Hepatocyte (in vitro differentiated cells): ENCODE results near the gene TMEM52B. TPM values are rescaled to one million over a fixed set of nuclear protein-coding genes. Genes with fewer than 3 reads are reported as not detected.
"Not testable (repeated sequence)": the region's sequence is repeated elsewhere in the genome, so short reads cannot be mapped to it uniquely, and the experiment has no call there.

ENCODE experiments used
- DNase-seq: peaks from one replicate; pipeline ENCODE4 v3.0.0-alpha.2; 2016; ENCODE audit warnings: low spot score
- H2AFZ ChIP-seq: fragments of 200-600 bp; sonication (generic); 2 replicates; pipeline ENCODE4 v1.6.0; 2016; ENCODE audit warnings: antibody characterized with exemption, mild to moderate bottlenecking
- H3K27ac ChIP-seq: fragments of 200-600 bp; sonication (generic); 2 replicates; pipeline ENCODE4 v1.5.1; 2016; ENCODE audit warnings: mild to moderate bottlenecking
- H3K27me3 ChIP-seq: fragments of 200-600 bp; sonication (generic); 2 replicates; pipeline ENCODE4 v1.6.1; 2016
- H3K36me3 ChIP-seq: fragments of 200-600 bp; sonication (generic); replicated peaks from 2 replicates; pipeline ENCODE4 v1.5.1; 2016; ENCODE audit warnings: low read depth; ENCODE audit not compliant: insufficient read depth
- H3K4me1 ChIP-seq: fragments of 200-600 bp; sonication (generic); 2 replicates; pipeline ENCODE4 v1.5.1; 2016; ENCODE audit warnings: mild to moderate bottlenecking, moderate library complexity; ENCODE audit not compliant: insufficient read depth
- H3K4me2 ChIP-seq: fragments of 200-600 bp; sonication (generic); 2 replicates; pipeline ENCODE4 v1.6.0; 2016
- H3K4me3 ChIP-seq: fragments of 200-600 bp; sonication (generic); 2 replicates; pipeline ENCODE4 v1.5.1; 2016; ENCODE audit warnings: mild to moderate bottlenecking
- H3K79me2 ChIP-seq: fragments of 200-600 bp; sonication (generic); 2 replicates; pipeline ENCODE4 v1.6.0; 2017; ENCODE audit warnings: mild to moderate bottlenecking
- H3K9me2 ChIP-seq: fragments of 200-600 bp; sonication (generic); replicated peaks from 2 replicates; pipeline ENCODE4 v1.6.0; 2017; ENCODE audit warnings: mild to moderate bottlenecking; ENCODE audit not compliant: insufficient read depth
- H3K9me3 ChIP-seq: fragments of 200-600 bp; sonication (generic); 2 replicates; pipeline ENCODE4 v1.5.1; 2016; ENCODE audit warnings: low read depth, mild to moderate bottlenecking
- H4K20me1 ChIP-seq: fragments of 200-600 bp; sonication (generic); 2 replicates; pipeline ENCODE4 v1.6.0; 2016; ENCODE audit warnings: mild to moderate bottlenecking; ENCODE audit not compliant: insufficient read depth, poor library complexity, severe bottlenecking
- CTCF ChIP-seq: fragments of 200-600 bp; sonication (generic); IDR thresholded peaks from 2 replicates; pipeline ENCODE4 v1.5.1; 2016; ENCODE audit warnings: antibody characterized with exemption, mild to moderate bottlenecking; ENCODE audit not compliant: poor library complexity
- EZH2 ChIP-seq: fragments of 200-600 bp; sonication (generic); IDR thresholded peaks from 2 replicates; pipeline ENCODE4 v1.6.1; 2016; ENCODE audit warnings: antibody characterized with exemption, mild to moderate bottlenecking, borderline replicate concordance
- EZH2phosphoT487 ChIP-seq: fragments of 200-600 bp; sonication (generic); IDR thresholded peaks from one replicate; pipeline ENCODE4 v1.6.1; 2018; ENCODE audit warnings: antibody characterized with exemption, mild to moderate bottlenecking, low read depth, moderate library complexity; ENCODE audit not compliant: unreplicated experiment, severe bottlenecking
- WGBS: methylation state at CpG from one replicate; pipeline ENCODE4 v1.1.6; 2016; ENCODE audit warnings: low lambda C conversion rate; ENCODE audit errors: missing lambda C conversion rate; 5-methylcytosine and 5-hydroxymethylcytosine counted together
- polyA plus RNA-seq: library from polyadenylated mRNA; unstranded; fragments of >200 nt; fragmentation: Nextera tagmentation; extraction: Ambion mirVana; gene quantifications from 2 replicates; pipeline ENCODE4 v1.2.1, GENCODE V29; 2016
- total RNA-seq: library from RNA; depleted of rRNA; stranded (reverse); fragments of >200 nt; gene quantifications from 2 replicates; pipeline ENCODE4 v1.2.3, GENCODE V29; 2014

The TMEM52B gene
- total and polyA plus RNA-seq, 2 experiments from 2014 or later, result 0.03 to 1.8 TPM

GRCh38 chr12:10214136-10214894 lies 35.5 kb downstream of the TMEM52B start:
- no peaks in the 10 kb centered on the region for H3K9me2 ChIP-seq
- H3K27ac ChIP-seq, result peak overlapping the region; percentile 96
- 12% methylated on average over 10 of the region's 10 CpGs for WGBS
- H3K4me2 ChIP-seq, result peak overlapping the region; percentile 70
- peak; percentile 46 for DNase-seq
- H3K27me3 ChIP-seq, result no peaks in the 10 kb centered on the region
- no peaks in the 10 kb centered on the region for H3K4me1 ChIP-seq
- TF ChIP-seq EZH2 (no peak), CTCF (no peak), EZH2phosphoT487 (no peak)
- peaks cover 37% of the 10 kb centered on the region for H3K79me2 ChIP-seq
- H3K36me3 ChIP-seq, result no peaks in the 10 kb centered on the region
- peak overlapping the region; percentile 59 for H2AFZ ChIP-seq
- H4K20me1 ChIP-seq, result peaks cover 12% of the 10 kb centered on the region
- peak overlapping the region; percentile 81 for H3K4me3 ChIP-seq
- no peaks in the 10 kb centered on the region for H3K9me3 ChIP-seq

- no peaks in the 10 kb centered on the region for H3K27me3 ChIP-seq
- H3K4me1 ChIP-seq, result no peaks in the 10 kb centered on the region
- DNase-seq, result no peak
- no peaks in the 10 kb centered on the region for H3K9me3 ChIP-seq
- H3K9me2 ChIP-seq, result no peaks in the 10 kb centered on the region
- no peaks in the 10 kb centered on the region for H3K36me3 ChIP-seq
- 62% methylated on average over 3 of the region's 3 CpGs for WGBS
- H3K4me3 ChIP-seq, result peak overlapping the region; percentile 81
- peak overlapping the region; percentile 70 for H3K4me2 ChIP-seq
- no peak overlapping the region for H2AFZ ChIP-seq
- H4K20me1 ChIP-seq, result peaks cover 12% of the 10 kb centered on the region
- peaks cover 37% of the 10 kb centered on the region for H3K79me2 ChIP-seq
- H3K27ac ChIP-seq, result peak overlapping the region; percentile 96
- no peak for TF ChIP-seq CTCF
- TF ChIP-seq EZH2phosphoT487, result no peak
- TF ChIP-seq EZH2, result no peak
Observed at GRCh38 chr12:10214895-10215267, 36.0 kb downstream of the TMEM52B start.

- Histone ChIP-seq H3K27me3 (no peaks in the 10 kb centered on the region), H3K36me3 (no peaks in the 10 kb centered on the region), H3K9me3 (no peaks in the 10 kb centered on the region), H3K4me1 (no peaks in the 10 kb centered on the region), H3K79me2 (peaks cover 37% of the 10 kb centered on the region), H3K27ac (peak overlapping the region; percentile 96), H3K4me2 (peak overlapping the region; percentile 70), H3K9me2 (no peaks in the 10 kb centered on the region), H2AFZ (no peak overlapping the region), H4K20me1 (peaks cover 12% of the 10 kb centered on the region), H3K4me3 (peak overlapping the region; percentile 11)
- DNase-seq, result no peak
- TF ChIP-seq EZH2, result no peak
- TF ChIP-seq CTCF, result no peak
- TF ChIP-seq EZH2phosphoT487, result no peak
- 64% methylated on average over 2 of the region's 2 CpGs for WGBS
Observed at GRCh38 chr12:10215436-10215835, 36.6 kb downstream of the TMEM52B start.

- H3K27me3 ChIP-seq, H3K9me2 ChIP-seq, H3K9me3 ChIP-seq, H2AFZ ChIP-seq, H3K27ac ChIP-seq, H3K36me3 ChIP-seq, DNase-seq, H3K4me3 ChIP-seq, H3K4me1 ChIP-seq: not testable (repeated sequence)
- peak overlapping the region; percentile 70 for H3K4me2 ChIP-seq
- WGBS, result 93% methylated on average over 13 of the region's 13 CpGs
- peaks cover 12% of the 10 kb centered on the region for H4K20me1 ChIP-seq
- peaks cover 37% of the 10 kb centered on the region for H3K79me2 ChIP-seq
Observed at GRCh38 chr12:10215946-10216345, 37.1 kb downstream of the TMEM52B start.
